NCI-H446 (cell line): ENCODE data around the gene EFHD2.
"Not testable (repeated sequence)": the region's sequence is repeated elsewhere in the genome, so short reads cannot be mapped to it uniquely, and the experiment has no call there.

Experiments used
- DNase-seq, 2 experiments: peaks; one replicate each; lab custom pipeline; 2025; lab: John Stamatoyannopoulos, UW

Gene EFHD2

GRCh38 chr1:15412175-15412800 lies 2.6 kb downstream of the EFHD2 start:
- no peak for DNase-seq

GRCh38 chr1:15412843-15413242 lies 3.2 kb downstream of the EFHD2 start:
- no peak for DNase-seq

GRCh38 chr1:15413563-15414444 lies 4.1 kb downstream of the EFHD2 start:
- no peak for DNase-seq

GRCh38 chr1:15414445-15414983 lies 4.8 kb downstream of the EFHD2 start:
- no peak for DNase-seq

- DNase-seq, result no peak
These were observed 7.6 kb downstream of the EFHD2 start for GRCh38 chr1:15417059-15417934.

- peak in 1 of 2 experiments; percentile 24 for DNase-seq
These were observed 9.3 kb downstream of the EFHD2 start for GRCh38 chr1:15418806-15419515.

GRCh38 chr1:15420853-15421465 lies 11.3 kb downstream of the EFHD2 start:
- no peak for DNase-seq

- no peak for DNase-seq
These were observed 13.2 kb downstream of the EFHD2 start for GRCh38 chr1:15422871-15423270.

- no peak for DNase-seq
These were observed 13.8 kb downstream of the EFHD2 start for GRCh38 chr1:15423355-15424077.

- no peak for DNase-seq
These were observed 14.5 kb downstream of the EFHD2 start for GRCh38 chr1:15424146-15424667.

GRCh38 chr1:15424981-15425380 lies 15.3 kb downstream of the EFHD2 start:
- no peak for DNase-seq

GRCh38 chr1:15425521-15425920 lies 15.8 kb downstream of the EFHD2 start:
- no peak for DNase-seq

- no peak for DNase-seq
These were observed 16.3 kb downstream of the EFHD2 start for GRCh38 chr1:15425958-15426357.

GRCh38 chr1:15426492-15427279 lies 17.0 kb downstream of the EFHD2 start:
- DNase-seq, result no peak

GRCh38 chr1:15427280-15427666 lies 17.6 kb downstream of the EFHD2 start:
- no peak for DNase-seq

GRCh38 chr1:15428252-15428651 lies 18.6 kb downstream of the EFHD2 start:
- DNase-seq, result not testable (repeated sequence)

GRCh38 chr1:15428815-15429435 lies 19.2 kb downstream of the EFHD2 start:
- DNase-seq, result no peak

- DNase-seq, result no peak
These were observed 20.0 kb downstream of the EFHD2 start for GRCh38 chr1:15429701-15430149.
